Common myeloid progenitor, CD34-positive (primary cell): ENCODE measurements around the gene MAP4K4.

ENCODE experiments used
- CTCF ChIA-PET: fragments of 350-600 bp; sonication (Branson Sonifier 250); formaldehyde crosslinking; loops from one replicate; lab custom pipeline; 2021; ENCODE audit warnings: antibody characterized with exemption; lab: Charles Lee
- POLR2A ChIA-PET: fragments of 350-600 bp; sonication (Branson Sonifier 250); formaldehyde crosslinking; loops from one replicate; lab custom pipeline; 2021; ENCODE audit warnings: antibody characterized with exemption; lab: Charles Lee
- DNase-seq, 3 donors: peaks; one replicate each; pipeline versions ENCODE4 v3.0.0 to v3.0.0-alpha.2; 2013
- H3K27ac ChIP-seq, 2 experiments: 1 replicate in 1 of 2; 2 replicates in 1 of 2; pipeline ENCODE4 v1.7.0; 2013; ENCODE audit warnings: inconsistent platforms in 2 of 2, low read length in 2 of 2, mild to moderate bottlenecking in 2 of 2, low read depth in 1 of 2, moderate library complexity in 1 of 2; ENCODE audit not compliant: severe bottlenecking in 2 of 2, insufficient read depth in 1 of 2, poor library complexity in 1 of 2
- H3K27me3 ChIP-seq, 5 experiments: replicated peaks in 2 of 5; 1 replicate in 3 of 5; 2 replicates in 2 of 5; pipeline versions ENCODE4 v1.6.1 to v1.7.0; 2013; ENCODE audit warnings: low read length in 4 of 5, mild to moderate bottlenecking in 2 of 5, moderate library complexity in 2 of 5, inconsistent platforms in 1 of 5; ENCODE audit not compliant: insufficient read depth in 5 of 5, control insufficient read depth in 4 of 5
- H3K36me3 ChIP-seq, 4 experiments: 1 replicate in 2 of 4; 2 replicates in 2 of 4; pipeline versions ENCODE4 v1.6.1 to v1.7.0; 2013; ENCODE audit warnings: low read length in 3 of 4, control low read depth in 1 of 4, mild to moderate bottlenecking in 1 of 4; ENCODE audit not compliant: control insufficient read depth in 4 of 4, insufficient read depth in 4 of 4
- H3K4me1 ChIP-seq, 4 experiments: 1 replicate in 3 of 4; 2 replicates in 1 of 4; pipeline versions ENCODE4 v1.6.1 to v1.7.1; 2013; ENCODE audit warnings: low read length in 3 of 4, mild to moderate bottlenecking in 3 of 4, control low read depth in 1 of 4, inconsistent platforms in 1 of 4, moderate library complexity in 1 of 4; ENCODE audit not compliant: control insufficient read depth in 4 of 4, insufficient read depth in 4 of 4; ENCODE audit errors: control extremely low read depth in 1 of 4
- H3K4me3 ChIP-seq, 7 experiments: 1 replicate in 4 of 7; 2 replicates in 3 of 7; pipeline versions ENCODE4 v1.5.1 to v1.7.0; 2013; ENCODE audit warnings: mild to moderate bottlenecking in 7 of 7, low read length in 6 of 7, moderate library complexity in 6 of 7, inconsistent platforms in 2 of 7, low read depth in 2 of 7, control low read depth in 1 of 7; ENCODE audit not compliant: insufficient read depth in 4 of 7, control insufficient read depth in 1 of 7; ENCODE audit errors: extremely low read depth in 1 of 7
- H3K9me3 ChIP-seq, 5 experiments: 1 replicate in 4 of 5; 2 replicates in 1 of 5; pipeline versions ENCODE4 v1.6.1 to v1.7.1; 2013; ENCODE audit warnings: low read length in 4 of 5, mild to moderate bottlenecking in 2 of 5, inconsistent platforms in 1 of 5, low read depth in 1 of 5, moderate library complexity in 1 of 5; ENCODE audit not compliant: control insufficient read depth in 4 of 5, insufficient read depth in 2 of 5; ENCODE audit errors: control extremely low read depth in 1 of 5
- WGBS: methylation state at CpG from one replicate; pipeline ENCODE4 v1.1.5; 2013; ENCODE audit not compliant: insufficient coverage; 5-methylcytosine and 5-hydroxymethylcytosine counted together

MAP4K4 gene

DNA sequence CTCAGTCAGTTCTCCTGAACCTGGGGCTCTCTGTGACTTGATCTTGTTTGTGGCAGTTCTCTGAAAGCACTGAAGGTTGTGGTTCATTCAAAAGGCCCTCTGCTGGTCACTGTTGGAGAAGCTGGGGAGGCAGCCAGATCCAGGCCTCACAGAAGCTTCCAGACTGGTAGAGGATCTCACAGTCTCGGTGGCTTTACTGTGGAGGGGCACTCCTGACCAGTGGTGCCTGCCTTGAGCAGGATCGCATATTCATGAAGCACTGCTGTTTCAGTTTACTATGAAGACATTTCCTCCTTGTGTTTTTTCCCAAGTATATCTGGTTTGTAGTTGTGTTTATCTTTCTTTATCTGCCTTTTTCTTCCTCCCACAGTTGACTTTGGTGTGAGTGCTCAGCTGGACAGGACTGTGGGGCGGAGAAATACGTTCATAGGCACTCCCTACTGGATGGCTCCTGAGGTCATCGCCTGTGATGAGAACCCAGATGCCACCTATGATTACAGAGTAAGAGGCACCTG is 133.9 kb downstream of the MAP4K4 start:
- 98% methylated on average over 4 of the region's 5 CpGs for WGBS
- Histone ChIP-seq H3K4me1 (peaks cover 0 to 28% (median 5%) of the 10 kb centered on the region in 4 experiments), H3K27me3 (no peaks in the 10 kb centered on the region), H3K4me3 (no peak overlapping the region), H3K36me3 (peaks cover 8 to 53% (median 27%) of the 10 kb centered on the region in 4 experiments), H3K27ac (no peak overlapping the region), H3K9me3 (no peaks in the 10 kb centered on the region)
- DNase-seq = peak; percentile 61 to 78 (median 77)
- ChIA-PET POLR2A (interaction anchor here (0.7 kb wide), 2 partner anchors 17 to 501 kb away, joined by 3 read pairs; no protein-coding TSS in a partner anchor), CTCF (interaction anchor here (0.6 to 5.1 kb wide), 31 partner anchors 9 to 1182 kb away, joined by 3 to 43 read pairs (median 5); partner anchors contain the start of gene RFX8)

DNA sequence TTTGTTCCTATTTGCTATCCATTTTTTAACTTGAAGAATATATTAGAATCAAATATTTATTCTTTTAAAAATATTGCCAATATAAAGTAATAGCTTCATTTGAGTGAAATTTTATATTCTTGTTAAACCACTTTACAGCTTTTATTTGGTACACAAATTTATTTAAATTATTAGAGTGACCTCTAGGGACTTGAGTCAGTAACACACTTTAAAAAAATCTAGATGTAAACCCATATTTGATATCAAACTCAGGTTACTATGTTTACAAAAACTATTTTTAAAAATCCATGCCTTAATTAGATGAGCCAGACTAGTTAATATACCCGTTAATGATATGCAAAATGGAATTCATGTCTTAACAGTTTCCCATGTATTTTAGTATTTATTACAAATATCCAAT is 134.6 kb downstream of the MAP4K4 start:
- DNase-seq = peak in 2 of 3 donors; percentile 28 to 40
- H3K4me3 ChIP-seq = no peak overlapping the region
- no CpG with 5 or more reads among the region's 1 CpG for WGBS
- no peak overlapping the region for H3K27ac ChIP-seq
- H3K4me1 ChIP-seq = peaks cover 0 to 22% (median 4%) of the 10 kb centered on the region in 4 experiments
- ChIA-PET CTCF (interaction anchor here (0.6 to 5.1 kb wide), 25 partner anchors 8 to 490 kb away, joined by 3 to 43 read pairs (median 6); partner anchors contain the start of gene RFX8), POLR2A (interaction anchor here (0.7 kb wide), 1 partner anchor 501 kb away, joined by 3 read pairs; no protein-coding TSS in a partner anchor)
- H3K36me3 ChIP-seq = peaks cover 8 to 58% (median 27%) of the 10 kb centered on the region in 4 experiments
- H3K27me3 ChIP-seq = no peaks in the 10 kb centered on the region
- no peaks in the 10 kb centered on the region for H3K9me3 ChIP-seq

DNA sequence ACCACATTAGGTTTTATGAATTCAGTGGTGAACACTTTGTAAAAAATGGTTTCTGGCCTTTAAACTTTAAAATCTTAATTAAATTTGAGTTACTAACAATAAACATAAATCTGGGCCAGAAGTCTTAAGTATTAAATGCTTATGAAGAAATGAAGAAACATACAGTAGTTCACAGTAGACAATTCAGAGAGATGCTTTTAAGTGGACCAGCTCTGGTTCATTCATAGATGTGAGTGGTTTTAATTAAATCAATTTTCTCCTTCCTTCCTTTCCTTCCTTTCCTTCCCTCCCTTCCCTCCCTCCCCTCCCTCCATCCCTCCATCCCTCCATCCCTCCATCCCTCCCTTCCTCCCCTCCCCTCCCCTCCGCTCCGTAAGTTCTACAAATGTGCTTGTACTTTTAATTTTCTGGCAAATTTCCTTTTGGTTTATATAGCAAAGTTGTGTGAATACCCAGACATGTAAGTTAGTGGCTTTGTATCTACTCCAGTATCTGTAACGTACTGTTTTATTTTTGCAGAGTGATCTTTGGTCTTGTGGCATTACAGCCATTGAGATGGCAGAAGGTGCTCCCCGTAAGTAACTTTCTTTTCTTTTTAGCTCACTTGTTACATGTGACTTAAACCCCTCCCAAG is 136.5 kb downstream of the MAP4K4 start:
- Histone ChIP-seq H3K4me1 (peaks cover 0 to 4% (median under 1%) of the 10 kb centered on the region in 4 experiments), H3K4me3 (no peak overlapping the region), H3K27me3 (no peaks in the 10 kb centered on the region), H3K36me3 (peaks cover 8 to 63% (median 25%) of the 10 kb centered on the region in 4 experiments), H3K27ac (no peak overlapping the region), H3K9me3 (no peaks in the 10 kb centered on the region)
- WGBS = 100% methylated on average over 1 of the region's 4 CpGs
- no peak for DNase-seq
- ChIA-PET POLR2A (no interaction called here), CTCF (interaction anchor here (1.5 to 5.1 kb wide), 4 partner anchors 12 to 416 kb away, joined by 4 to 40 read pairs (median 22); no protein-coding TSS in a partner anchor)

DNA sequence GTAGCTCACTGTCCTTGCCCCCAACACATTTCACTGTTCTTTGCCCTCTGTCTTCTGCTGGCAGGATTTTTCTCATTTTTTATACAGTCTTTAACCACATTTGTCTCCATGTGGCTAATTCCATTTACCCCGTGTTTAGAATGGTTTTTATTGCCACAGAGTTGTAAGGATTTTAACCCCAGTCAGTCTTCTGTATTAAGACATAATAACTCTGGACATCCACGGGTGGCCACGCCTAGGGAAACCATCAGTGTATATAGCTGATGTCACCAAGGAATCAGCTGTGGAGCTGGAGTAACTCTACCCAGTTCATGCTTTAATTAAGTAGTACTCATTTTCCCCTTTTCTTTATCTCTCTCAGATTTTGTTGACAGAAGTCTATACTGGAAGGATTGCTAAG is 139.8 kb downstream of the MAP4K4 start:
- H3K9me3 ChIP-seq = no peaks in the 10 kb centered on the region
- peaks cover 0 to 9% (median 4%) of the 10 kb centered on the region in 4 experiments for H3K4me1 ChIP-seq
- H3K36me3 ChIP-seq = peaks cover 4 to 58% (median 15%) of the 10 kb centered on the region in 4 experiments
- WGBS = 100% methylated on average over 1 of the region's 3 CpGs
- H3K27ac ChIP-seq = no peak overlapping the region
- no peak overlapping the region for H3K4me3 ChIP-seq
- ChIA-PET POLR2A (interaction anchor here (0.6 to 0.7 kb wide), 2 partner anchors 15 to 65 kb away, joined by 3 to 5 read pairs; no protein-coding TSS in a partner anchor), CTCF (interaction anchor here (0.7 to 4.5 kb wide), 4 partner anchors 15 to 419 kb away, joined by 3 to 23 read pairs (median 5); no protein-coding TSS in a partner anchor)
- no peak for DNase-seq
- H3K27me3 ChIP-seq = no peaks in the 10 kb centered on the region

DNA sequence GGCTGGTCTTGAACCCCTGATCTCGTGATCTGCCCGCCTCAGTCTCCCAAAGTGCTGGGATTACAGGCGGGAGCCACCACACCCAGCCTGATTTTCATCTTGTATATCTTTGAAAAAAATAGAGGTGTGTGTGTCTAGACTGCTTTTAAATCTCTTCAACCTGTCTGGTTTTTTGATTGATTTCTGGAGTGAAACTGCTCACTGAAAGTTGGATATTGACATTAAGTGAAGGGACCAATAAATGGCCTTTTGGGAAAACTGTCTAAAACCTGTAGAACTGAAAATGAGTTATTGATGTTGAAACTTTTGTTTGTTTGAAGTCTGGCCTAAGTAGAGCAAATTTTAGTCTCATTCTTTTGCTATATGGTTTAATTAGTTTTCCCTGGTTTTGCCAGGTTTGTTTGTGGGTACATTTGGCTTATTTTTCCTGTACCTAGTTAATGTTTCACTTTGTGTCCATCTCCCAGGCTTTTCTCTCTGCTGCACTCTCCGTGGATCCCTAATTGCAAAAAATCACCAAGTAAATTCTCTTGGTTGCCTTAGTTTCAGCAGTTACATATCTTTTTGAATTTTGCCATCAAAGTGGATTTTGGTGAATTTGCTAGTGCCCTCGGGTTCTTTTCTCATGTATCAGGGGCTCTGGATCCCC is 144.3 kb downstream of the MAP4K4 start:
- ChIA-PET POLR2A (no interaction called here), CTCF (interaction anchor here (1.0 to 2.9 kb wide), 5 partner anchors 10 to 506 kb away, joined by 3 to 13 read pairs (median 6); no protein-coding TSS in a partner anchor)
- DNase-seq = no peak
- Histone ChIP-seq H3K4me1 (peaks cover 6 to 22% (median 16%) of the 10 kb centered on the region in 4 experiments), H3K27ac (no peak overlapping the region), H3K27me3 (no peaks in the 10 kb centered on the region), H3K9me3 (no peaks in the 10 kb centered on the region), H3K36me3 (peaks cover 10 to 70% (median 29%) of the 10 kb centered on the region in 4 experiments), H3K4me3 (no peak overlapping the region)
- WGBS = 90% methylated on average over 1 of the region's 5 CpGs

DNA sequence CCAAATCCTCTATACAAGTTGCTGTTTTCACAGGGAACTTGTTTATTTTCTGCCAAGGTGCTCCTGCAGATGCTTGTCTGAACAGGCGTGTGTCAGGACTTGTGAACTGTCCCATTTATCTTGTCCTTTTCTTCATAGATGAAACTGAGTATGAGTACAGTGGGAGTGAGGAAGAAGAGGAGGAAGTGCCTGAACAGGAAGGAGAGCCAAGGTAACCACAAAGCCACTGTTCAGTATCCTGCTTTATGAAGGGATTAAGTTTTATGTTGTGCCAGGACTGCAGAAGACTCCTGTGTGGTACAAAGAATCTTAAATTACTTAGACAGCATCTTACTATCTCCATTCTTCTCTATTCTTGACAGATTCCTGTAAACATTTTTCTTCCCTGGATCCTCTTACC is 145.0 kb downstream of the MAP4K4 start:
- DNase-seq = peak in 2 of 3 donors; percentile 44 to 56
- Histone ChIP-seq H3K4me3 (no peak overlapping the region), H3K9me3 (no peaks in the 10 kb centered on the region), H3K27ac (no peak overlapping the region), H3K4me1 (peaks cover 6 to 22% (median 16%) of the 10 kb centered on the region in 4 experiments), H3K27me3 (no peaks in the 10 kb centered on the region), H3K36me3 (peaks cover 11 to 66% (median 29%) of the 10 kb centered on the region in 4 experiments)
- CTCF ChIA-PET = no interaction called here
- POLR2A ChIA-PET = no interaction called here
- no CpG with 5 or more reads among the region's 1 CpG for WGBS
